ENCODE measurements around the gene LUZP1. TPM values are rescaled to one million over a fixed set of nuclear protein-coding genes. Genes with fewer than 3 reads are reported as not detected.

LUZP1 gene
- total and polyA plus RNA-seq, 7 donors: 1.5 to 13.4 (median 7.4) TPM

DNA sequence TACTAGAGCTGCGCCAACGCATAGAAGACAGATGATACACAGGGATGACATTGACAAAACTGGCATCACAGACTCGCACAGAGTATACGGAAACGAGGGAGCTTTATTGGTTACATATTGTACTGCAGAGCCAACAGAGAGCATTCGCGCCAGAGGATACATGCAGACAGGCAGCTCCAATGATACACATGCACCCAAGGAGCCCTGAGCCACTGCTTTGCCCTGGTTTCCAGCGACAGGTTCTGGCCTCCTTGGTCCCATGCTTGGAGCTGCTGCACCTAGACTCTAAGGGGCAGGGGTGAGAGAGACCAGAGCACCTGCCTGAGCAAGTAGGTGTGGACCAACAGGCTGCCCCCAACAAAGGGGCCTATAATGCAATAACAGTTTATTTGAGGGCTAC, 83.8 kb downstream of the LUZP1 start:
- Histone ChIP-seq H3K4me3 (no peak overlapping the region), H3K9me3 (no peaks in the 10 kb centered on the region), H3K36me3 (ENCODE audit: insufficient read depth in 1 of 2, low read depth in 1 of 2) (peaks cover 6 to 92% of the 10 kb centered on the region in 2 donors), H3K27me3 (ENCODE audit: insufficient read depth in 3 of 3, low read length in 2 of 3) (no peaks in the 10 kb centered on the region), H3K4me1 (no peaks in the 10 kb centered on the region), H3K27ac (no peak overlapping the region)
- DNase-seq: no peak
- WGBS, 3 donors: 93 to 97% (median 96%) methylated on average over 8 of the region's 8 CpGs
- ATAC-seq: no peak
- TF ChIP-seq CTCF (IDR thresholded peaks at IDR 0.05): no peak
- intact Hi-C loops (cut with DNase I): no loop called here

- no peak overlapping the region for H3K27ac ChIP-seq
- intact Hi-C loops (cut with DNase I): no loop called here
- H3K27me3 ChIP-seq (ENCODE audit: insufficient read depth in 3 of 3, low read length in 2 of 3): no peaks in the 10 kb centered on the region
- peak; percentile 37 to 70 for DNase-seq
- WGBS, 3 donors: 66 to 84% (median 76%) methylated on average over 5 of the region's 5 CpGs
- no peak overlapping the region for H3K4me3 ChIP-seq
- no peak for TF ChIP-seq CTCF (IDR thresholded peaks at IDR 0.05)
- peak in 1 of 4 donors; percentile 58 for ATAC-seq
- no peaks in the 10 kb centered on the region for H3K9me3 ChIP-seq
- H3K4me1 ChIP-seq: no peaks in the 10 kb centered on the region
- H3K36me3 ChIP-seq (ENCODE audit: insufficient read depth in 1 of 2, low read depth in 1 of 2): peaks cover 6 to 100% of the 10 kb centered on the region in 2 donors
These were observed 84.8 kb downstream of the LUZP1 start for GRCh38 chr1:23083714-23084480.

DNA sequence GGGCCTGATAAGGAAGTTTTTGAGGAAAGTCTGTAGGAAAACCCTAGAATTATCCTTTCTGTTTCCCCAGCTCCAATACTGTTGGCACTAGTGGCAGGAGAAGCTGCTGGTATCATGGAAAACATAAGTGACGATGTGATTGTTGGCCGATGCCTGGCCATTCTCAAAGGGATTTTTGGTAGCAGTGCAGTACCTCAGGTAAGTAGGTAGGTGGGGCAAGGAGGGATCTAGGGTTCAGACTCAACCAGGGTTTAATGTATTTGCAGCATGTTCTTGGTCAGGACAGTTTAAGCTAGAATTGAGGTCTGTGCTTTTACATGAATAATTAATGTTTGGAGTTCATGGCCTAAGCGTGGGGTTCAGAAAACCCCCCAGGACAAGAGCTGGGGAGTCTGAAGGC, 87.3 kb downstream of the LUZP1 start:
- Histone ChIP-seq H3K27ac (no peak overlapping the region), H3K36me3 (ENCODE audit: insufficient read depth in 1 of 2, low read depth in 1 of 2) (peaks cover 13 to 100% of the 10 kb centered on the region in 2 donors), H3K27me3 (ENCODE audit: insufficient read depth in 3 of 3, low read length in 2 of 3) (no peaks in the 10 kb centered on the region), H3K4me1 (no peaks in the 10 kb centered on the region), H3K4me3 (no peak overlapping the region), H3K9me3 (no peaks in the 10 kb centered on the region)
- no peak for DNase-seq
- WGBS, 3 donors: 89 to 93% (median 91%) methylated on average over 3 of the region's 3 CpGs
- TF ChIP-seq CTCF (IDR thresholded peaks at IDR 0.05): no peak
- intact Hi-C loops (cut with DNase I): no loop called here
- no peak for ATAC-seq

- Histone ChIP-seq H3K9me3 (no peaks in the 10 kb centered on the region), H3K36me3 (ENCODE audit: insufficient read depth in 1 of 2, low read depth in 1 of 2) (peaks cover 13 to 97% of the 10 kb centered on the region in 2 donors), H3K4me1 (no peaks in the 10 kb centered on the region), H3K27ac (no peak overlapping the region), H3K27me3 (ENCODE audit: insufficient read depth in 3 of 3, low read length in 2 of 3) (no peaks in the 10 kb centered on the region), H3K4me3 (no peak overlapping the region)
- ATAC-seq (no peak), DNase-seq (no peak)
- WGBS, 3 donors: 89 to 94% (median 92%) methylated on average over 3 of the region's 3 CpGs
- no peak for TF ChIP-seq CTCF (IDR thresholded peaks at IDR 0.05)
- intact Hi-C loops (cut with DNase I): no loop called here
These were observed 87.8 kb downstream of the LUZP1 start for GRCh38 chr1:23080885-23081284.

GRCh38 chr1:23079025-23079424, 89.6 kb downstream of the LUZP1 start:
- H3K4me3 ChIP-seq: no peak overlapping the region
- ATAC-seq (peak in 2 of 4 donors; percentile 13 to 46), DNase-seq (no peak)
- H3K36me3 ChIP-seq (ENCODE audit: insufficient read depth in 1 of 2, low read depth in 1 of 2): peaks cover 13 to 85% of the 10 kb centered on the region in 2 donors
- H3K9me3 ChIP-seq: no peaks in the 10 kb centered on the region
- 74 to 80% (median 76%) methylated on average over 6 of the region's 6 CpGs for WGBS, 3 donors
- intact Hi-C loops (cut with DNase I): no loop called here
- no peak for TF ChIP-seq CTCF (IDR thresholded peaks at IDR 0.05)
- H3K27ac ChIP-seq: no peak overlapping the region
- no peaks in the 10 kb centered on the region for H3K4me1 ChIP-seq
- no peaks in the 10 kb centered on the region for H3K27me3 ChIP-seq (ENCODE audit: insufficient read depth in 3 of 3, low read length in 2 of 3)

Data from psoas muscle (tissue), 8 donors.